Activated CD4-positive, alpha-beta T cell treated with anti-CD3 and anti-CD28 coated beads, Interleukin-2, amount 50 U/mL, for 4 hours (primary cell): Measurements from ENCODE around the gene HSPA12A.

Source experiments
- DNase-seq, 2 experiments: peaks; one replicate each; pipeline ENCODE4 v3.0.0-alpha.2; 2020

HSPA12A gene

GRCh38 chr10:116690356-116691322, 51.7 kb downstream of the HSPA12A start:
- DNase-seq = no peak

- DNase-seq = no peak
These were observed 52.6 kb downstream of the HSPA12A start for GRCh38 chr10:116689744-116690143.

DNA sequence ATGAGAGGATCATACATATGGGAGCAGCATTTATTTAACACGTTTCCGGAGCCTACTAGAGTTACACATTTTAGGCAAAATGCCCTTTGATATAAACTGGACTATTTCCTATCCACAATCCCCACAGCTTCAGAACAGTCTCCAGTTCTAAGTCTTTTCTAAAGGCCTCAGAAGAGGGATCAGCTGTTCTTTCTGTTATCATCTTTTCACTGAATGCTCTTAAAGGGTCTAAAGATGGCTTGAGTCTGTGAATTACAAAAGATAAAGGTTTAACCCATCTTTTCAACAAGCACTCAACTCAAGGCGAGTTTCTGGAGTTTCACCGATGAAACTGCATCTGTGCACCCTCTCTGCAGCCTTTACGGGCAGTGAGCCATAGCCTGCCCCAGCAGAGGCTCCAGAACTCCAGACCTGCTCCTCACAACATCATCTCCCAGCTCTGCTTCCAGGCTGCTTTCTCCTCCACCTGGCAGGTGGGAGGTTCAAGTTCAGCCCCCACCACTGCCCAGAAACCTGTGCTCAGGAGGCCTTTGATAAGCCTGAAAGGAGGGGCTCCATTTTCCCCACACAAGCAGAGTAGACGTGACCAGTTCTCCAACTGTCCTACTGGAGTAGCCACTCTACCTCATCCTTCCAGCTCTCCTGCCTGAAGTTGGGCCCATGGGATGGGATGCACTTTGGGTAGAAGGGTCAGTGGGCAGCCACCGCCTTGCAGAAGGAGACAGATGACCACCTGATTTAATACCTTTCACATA, 53.4 kb downstream of the HSPA12A start:
- no peak for DNase-seq

DNA sequence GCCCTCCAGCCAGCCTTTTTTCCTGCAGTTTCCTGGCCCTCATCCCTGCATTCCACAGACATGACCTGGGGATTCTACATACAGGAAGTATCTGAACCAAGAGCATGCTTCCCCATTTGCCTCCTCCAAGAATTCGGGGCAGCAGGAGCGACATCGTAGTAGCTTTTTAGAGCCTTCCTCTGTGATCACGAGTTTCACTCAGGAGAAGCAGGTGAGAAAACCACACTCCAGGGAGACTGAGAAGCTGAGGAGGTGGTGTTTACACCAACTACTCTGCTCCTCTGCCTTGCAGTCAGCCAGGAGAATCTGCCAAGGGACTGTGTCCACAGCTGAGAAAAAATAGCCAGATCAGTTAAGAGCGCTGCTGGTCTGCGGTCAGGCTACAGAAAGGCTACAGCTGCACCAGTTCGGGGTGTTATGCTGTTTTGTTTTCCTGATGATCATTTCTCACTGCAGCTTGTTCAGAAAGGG, 54.1 kb downstream of the HSPA12A start:
- DNase-seq = no peak

GRCh38 chr10:116687633-116688032, 54.7 kb downstream of the HSPA12A start:
- DNase-seq = no peak

GRCh38 chr10:116686632-116687031, 55.7 kb downstream of the HSPA12A start:
- no peak for DNase-seq

DNA sequence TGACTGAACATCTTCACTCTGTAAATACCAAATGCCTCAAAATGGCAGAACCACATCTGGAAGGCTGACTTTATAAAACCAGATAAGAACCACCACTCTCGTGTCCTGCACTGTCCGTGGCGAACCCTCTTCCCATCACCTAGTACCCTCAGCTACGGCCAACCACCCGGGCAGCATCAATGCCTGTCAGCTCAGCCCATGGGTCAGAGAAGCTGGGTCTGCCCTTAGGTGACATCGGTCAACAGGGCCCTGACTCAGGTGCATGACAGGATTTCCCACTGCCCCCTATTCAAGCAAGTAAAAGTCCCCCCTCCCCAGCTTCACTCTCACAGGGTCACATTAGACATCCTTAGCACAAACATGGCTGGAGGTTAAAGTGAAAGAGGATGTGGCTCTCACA, 56.6 kb downstream of the HSPA12A start:
- DNase-seq = no peak

GRCh38 chr10:116684781-116685180, 57.6 kb downstream of the HSPA12A start:
- no peak for DNase-seq

DNA sequence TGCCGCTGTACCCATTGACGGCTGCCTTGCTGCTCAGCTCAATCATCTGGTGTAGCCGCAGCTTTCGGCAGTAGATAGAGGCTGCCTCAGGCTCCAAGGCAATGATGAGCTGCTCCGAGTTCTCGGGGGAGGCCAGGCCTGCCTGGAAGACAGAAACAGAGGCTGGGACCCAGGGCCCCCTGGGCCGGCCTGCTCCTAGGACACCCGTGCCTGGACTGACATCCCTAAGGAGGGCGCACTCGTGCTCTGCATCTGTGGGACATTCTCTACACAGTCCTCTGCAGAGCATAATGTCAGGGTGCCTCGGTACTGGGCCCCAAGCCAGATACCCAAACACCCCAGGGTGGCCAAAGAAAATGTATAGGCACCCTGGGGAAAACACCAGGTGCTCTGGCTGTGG, 58.5 kb downstream of the HSPA12A start:
- DNase-seq = no peak

- no peak for DNase-seq
These were observed 59.2 kb downstream of the HSPA12A start for GRCh38 chr10:116683166-116683565.

DNA sequence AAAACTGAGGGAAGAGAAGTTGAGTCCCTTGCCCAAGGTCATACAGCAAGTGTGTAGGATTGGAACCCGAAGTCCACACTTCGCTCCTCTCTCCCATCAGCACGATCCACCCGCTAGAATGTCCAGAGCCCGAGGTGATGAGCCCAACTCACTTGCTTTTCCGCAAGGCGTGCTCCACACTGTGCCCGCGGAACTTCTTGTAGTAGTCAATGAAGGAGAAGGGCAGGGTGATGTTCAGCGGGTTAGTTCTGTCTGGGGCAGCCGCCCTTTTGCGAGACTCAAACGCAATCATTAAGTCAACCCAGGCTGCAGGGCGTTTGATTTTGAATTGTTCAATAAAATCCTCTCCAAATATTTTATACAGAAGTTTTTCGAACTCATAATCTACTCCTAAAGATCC, 63.0 kb downstream of the HSPA12A start:
- no peak for DNase-seq

DNA sequence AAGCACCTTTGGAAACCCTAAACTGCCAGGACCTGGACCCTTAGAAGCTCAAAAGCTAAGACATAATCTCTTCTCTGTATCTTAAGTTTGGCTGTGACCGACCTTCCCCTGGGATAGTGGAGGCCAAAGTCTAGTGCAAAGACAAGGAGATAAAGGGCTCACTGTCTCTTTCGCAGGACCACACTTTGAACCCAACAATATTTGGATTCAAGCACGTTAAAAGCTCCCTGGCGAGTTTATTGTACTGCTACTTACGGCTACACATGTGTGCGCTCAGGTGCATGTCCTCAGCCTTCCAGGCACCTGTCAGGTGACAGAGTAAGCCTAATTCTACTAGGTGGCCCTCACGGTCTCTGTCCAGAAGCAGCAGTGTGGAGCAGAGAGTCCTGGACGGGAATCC, 65.7 kb downstream of the HSPA12A start:
- no peak for DNase-seq

DNA sequence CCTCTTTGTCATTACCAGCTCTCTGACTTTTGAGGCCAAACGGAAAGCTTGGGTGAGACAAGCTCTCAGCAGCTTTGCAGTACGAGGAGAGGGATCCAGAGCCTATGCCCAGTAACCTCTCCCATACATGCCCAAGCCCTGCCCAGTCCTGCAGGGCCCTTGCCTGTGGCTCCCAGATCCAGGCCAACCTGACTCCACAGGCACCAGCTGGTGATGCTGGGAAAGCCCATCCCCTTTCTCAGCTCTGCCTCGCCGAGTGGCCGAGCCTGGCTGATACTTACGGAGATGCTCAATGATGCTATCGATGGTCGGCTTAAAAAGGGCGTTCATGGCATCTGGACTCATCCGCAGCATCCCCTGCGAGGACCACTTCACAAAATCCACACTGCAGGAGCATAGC, 66.2 kb downstream of the HSPA12A start:
- DNase-seq = no peak

GRCh38 chr10:116674901-116675423, 67.4 kb downstream of the HSPA12A start:
- no peak for DNase-seq

DNA sequence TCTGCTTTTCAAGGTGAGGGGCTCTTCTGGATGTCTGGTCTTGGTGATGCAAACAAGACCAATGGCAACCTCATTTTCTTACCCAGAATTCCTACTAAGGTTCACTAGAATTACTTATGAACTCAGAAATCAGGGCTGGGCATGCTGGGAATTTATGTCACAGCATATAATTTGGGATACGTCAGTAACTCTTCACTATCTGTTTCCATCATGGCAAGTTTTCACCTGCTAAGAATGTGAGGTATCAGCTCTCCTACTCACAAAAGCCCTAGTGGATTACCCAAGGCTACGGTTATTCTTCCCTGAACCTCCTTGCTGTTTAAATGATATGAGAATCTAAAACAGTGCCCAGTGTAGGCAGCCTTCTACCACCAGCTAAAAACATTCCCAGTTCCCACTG, 68.5 kb downstream of the HSPA12A start:
- DNase-seq = no peak

DNA sequence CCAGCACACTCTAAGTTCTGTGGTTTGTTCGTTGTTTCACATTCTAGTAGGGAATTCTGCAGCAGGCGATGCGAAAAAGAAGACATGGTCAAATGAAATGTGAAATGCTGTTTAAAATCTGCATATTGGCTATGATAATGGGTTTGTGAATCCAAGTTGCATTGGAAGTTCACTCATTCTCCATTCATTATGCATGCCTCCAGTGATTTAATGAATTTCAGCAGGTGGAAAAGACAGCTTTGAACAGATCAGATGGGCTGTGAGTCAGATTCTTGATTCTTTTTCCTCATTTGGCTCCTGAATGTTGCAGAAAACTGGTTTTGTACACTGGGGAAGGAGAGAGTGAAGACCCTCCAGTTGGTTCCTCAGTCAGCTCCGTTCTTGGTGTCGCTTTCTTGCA, 69.5 kb downstream of the HSPA12A start:
- DNase-seq = no peak

- no peak for DNase-seq
These were observed 71.0 kb downstream of the HSPA12A start for GRCh38 chr10:116671274-116671926.

DNA sequence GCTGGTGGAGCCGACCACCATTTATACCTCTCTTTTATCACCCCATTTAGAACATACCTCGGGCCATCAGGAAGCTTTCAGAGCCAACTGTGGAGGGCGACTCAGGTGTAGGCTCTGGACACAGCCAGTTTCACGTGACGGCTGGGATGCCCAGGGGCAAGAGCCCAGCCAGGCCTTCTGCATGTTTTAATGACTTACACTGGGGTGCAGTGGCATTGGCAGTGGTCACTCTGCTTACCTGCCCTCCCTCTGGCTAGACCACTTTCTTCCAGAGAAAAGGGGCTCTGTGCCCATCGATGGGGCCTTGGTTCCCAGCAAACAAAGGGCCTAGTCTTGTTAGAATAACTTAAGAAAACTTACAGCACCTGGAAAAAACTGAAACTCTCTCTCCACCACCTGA, 71.7 kb downstream of the HSPA12A start:
- DNase-seq = no peak

GRCh38 chr10:116669832-116670644, 72.3 kb downstream of the HSPA12A start:
- DNase-seq = no peak

GRCh38 chr10:116669080-116669479, 73.3 kb downstream of the HSPA12A start:
- DNase-seq = no peak

DNA sequence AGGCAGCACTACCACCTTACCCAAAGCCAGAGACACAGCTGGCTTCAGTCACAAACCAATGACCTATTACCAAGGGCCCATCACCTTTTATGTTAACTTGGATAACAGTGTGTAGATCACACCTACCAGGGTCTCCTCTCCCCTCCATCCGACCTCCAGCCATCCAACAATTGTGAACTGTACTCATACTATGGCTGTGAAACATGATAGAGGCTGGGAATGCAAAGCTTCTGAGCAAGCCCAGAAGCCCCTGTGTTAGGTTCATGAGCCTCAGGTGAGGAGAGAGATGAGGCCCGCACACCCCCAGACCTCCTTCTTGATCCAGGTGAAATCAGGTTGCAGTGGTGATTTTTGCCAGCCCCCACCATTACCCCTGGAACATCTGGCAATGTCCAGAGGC, 73.9 kb downstream of the HSPA12A start:
- DNase-seq = no peak

GRCh38 chr10:116668018-116668417, 74.3 kb downstream of the HSPA12A start:
- no peak for DNase-seq
